ENCODE results near the gene ARMH4.

DNA sequence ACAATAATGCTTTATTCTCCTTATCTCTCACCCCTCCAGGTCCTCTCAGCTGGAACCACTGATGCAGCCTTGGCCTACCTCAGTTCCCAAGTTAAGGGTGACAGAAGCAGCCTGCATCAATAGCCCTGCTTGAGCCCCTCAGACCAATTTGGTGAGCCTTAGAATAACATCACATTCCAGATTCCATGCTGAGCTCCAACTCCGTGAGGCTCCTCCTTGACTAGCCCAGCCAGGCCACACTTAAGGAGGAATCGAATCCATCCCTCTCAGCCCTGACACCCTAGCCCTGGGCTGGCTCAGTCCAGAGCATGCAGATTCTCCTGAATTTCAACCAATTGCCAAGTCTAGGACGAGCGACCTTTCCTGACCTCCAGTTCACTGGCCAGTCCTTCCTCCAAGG, 91.1 kb downstream of the ARMH4 start:
- TF ChIP-seq POLR2A (IDR thresholded peaks at IDR 0.05) (no peak), CTCF (IDR thresholded peaks at IDR 0.05) (no peak)
